Measurements from ENCODE around the gene SVBP.
"Not testable (repeated sequence)": the region's sequence is repeated elsewhere in the genome, so short reads cannot be mapped to it uniquely, and the experiment has no call there.

Gene SVBP

DNA sequence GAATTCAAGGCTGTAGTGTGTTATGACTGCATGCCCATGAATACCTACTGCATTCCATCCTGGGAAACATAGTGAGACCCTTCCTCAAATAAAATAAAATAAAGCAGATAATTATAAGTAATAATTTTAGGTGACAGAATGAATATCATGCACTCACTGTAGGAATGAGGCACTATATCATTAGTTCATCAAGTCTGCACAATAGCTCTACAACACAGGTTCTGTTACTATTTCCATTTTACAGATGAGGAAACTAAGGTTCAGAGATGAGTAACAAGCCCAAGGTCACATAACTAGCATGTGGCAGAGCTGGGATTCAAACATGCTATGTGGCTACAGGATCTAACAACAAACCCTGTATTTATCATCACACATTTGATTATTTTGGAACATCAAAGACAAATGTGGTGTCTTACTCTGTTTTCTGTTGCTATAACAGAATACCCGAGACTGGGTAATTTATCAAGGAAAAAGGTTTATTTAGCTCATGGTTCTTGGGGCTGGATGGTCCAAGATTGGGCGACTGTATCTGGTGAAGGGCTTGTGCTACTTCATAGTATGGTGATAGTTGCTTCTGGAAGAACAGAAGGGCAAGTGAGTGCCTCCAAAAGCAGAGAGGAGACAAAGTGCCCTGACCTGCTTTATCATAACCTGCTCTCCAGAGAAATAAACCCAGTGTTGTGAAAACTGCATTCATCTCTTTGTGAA lies 24.4 kb upstream of the SVBP start:
- DNase-seq (ENCODE audit: low read depth) = no peak

DNA sequence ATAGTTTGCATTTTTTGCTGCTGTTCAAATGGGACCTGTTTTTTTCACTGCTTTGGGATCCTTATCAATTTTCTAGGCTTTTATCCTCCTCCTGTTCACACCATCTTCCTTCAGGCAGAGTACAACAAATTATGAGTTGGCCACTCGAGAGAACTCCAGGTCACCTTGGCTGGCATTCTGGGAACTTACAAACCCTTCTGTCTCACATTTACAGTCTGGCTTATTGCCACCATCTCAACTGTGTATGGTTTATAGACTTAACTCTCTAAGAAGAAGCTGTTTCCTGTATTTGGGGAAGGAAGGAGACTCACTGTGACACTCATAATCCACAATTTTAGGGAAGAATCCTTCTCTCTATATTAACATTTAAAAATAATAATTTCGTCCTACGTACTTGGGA lies 23.8 kb upstream of the SVBP start:
- no peak for DNase-seq (ENCODE audit: low read depth)

DNA sequence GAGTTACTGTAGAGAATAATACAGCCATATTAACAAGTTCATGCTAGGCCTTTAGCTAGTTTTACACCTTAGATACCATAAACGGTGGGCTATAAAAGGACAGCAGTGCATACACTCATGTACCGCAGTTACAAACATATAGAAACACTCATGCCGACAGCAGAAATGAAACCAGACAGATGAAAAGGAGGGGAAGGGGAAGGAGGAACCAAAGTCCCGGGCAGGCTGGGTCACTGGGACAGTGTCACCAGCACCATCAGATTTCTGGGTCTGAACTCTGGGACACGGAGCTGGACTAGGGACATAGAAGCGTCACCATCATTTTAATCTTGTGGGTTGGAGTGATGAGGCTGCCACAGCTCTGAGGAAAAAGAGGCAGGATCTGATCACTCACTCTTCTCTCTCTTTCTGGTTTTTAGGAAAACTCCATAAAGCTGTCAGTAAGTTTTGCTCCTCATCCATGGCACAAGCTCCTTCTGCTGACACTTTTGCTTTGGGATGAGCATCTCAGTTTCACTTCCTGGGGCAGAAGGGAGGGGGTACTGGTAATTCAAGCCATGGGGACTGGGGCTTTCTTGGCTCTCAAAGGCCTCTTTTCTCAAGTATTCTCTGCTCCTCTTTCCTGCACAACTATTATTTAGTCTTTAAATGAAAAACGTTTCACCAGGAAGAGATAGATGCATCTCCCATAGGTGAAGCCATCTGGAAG lies 21.4 kb upstream of the SVBP start:
- DNase-seq (ENCODE audit: low read depth) = no peak

GRCh38 chr1:42837709-42838108 lies 20.5 kb upstream of the SVBP start:
- no peak for DNase-seq (ENCODE audit: low read depth)

GRCh38 chr1:42835422-42835821 lies 18.2 kb upstream of the SVBP start:
- DNase-seq (ENCODE audit: low read depth) = no peak

DNA sequence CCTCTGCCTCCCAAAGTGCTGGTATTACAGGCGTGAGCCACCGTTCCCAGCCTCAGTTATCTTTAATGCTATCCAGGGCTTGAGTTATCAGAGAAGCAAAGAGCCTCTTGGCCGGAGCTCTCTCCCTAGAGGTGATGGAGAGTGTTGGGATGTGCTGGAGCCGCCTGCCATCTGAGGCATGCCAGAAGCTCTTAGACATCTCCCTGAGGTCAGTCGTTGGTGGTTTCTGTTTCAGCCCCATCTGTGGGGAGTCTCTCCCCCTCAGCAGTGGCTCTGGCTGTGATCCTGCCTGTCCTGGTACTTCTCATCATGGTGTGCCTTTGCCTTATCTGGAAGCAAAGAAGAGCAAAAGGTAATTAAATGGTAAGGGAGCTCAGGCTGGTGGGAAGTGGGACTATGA lies 17.6 kb upstream of the SVBP start:
- DNase-seq (ENCODE audit: low read depth) = no peak

DNA sequence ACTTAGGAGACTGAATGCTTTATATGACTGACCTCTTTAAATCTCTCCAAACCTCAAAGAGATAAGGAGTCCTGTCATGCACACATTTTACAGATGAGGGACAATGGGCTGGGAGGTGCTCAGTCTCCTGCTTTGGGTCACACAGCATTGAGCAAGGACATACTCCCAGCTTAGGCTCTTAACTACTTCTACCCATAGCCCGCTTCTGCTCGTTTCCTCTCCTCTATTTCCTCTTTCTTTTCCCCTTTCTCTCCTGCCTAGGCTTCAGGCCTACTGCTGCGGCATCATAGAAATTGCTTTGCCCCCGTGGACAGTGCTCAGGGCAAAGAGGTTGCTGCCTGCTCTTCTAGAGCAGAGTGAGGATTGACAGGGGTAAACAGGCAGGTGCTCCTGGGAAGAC lies 16.8 kb upstream of the SVBP start:
- no peak for DNase-seq (ENCODE audit: low read depth)

DNA sequence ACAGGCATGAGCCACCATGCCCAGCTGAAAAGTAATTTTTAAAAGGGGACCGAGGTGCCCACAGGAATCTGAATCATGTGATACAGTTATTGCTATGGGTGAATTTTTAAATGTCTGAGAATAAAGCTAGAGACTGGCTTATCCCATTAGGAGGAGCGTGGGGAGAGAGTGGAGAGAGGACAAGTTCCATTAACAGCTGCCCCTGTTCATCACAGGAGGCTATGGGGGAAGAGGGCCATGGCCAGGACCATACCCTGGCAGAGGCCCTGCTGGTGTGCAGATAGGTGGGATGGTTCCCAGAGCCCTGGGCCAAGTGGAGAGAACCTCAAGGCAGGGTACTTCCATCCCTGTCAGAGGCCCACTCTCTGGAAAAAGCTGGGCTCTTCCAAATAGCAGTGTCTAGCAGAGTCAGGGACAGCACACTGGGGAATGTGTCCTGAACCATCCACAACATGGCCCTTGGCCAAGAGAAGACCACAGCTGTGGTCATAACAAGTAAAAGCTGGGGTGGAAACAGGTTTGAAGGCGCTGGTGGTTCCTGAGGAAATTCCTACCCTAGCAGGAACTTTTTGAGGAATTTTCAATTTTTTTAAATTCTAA lies 15.5 kb upstream of the SVBP start:
- DNase-seq (ENCODE audit: low read depth) = no peak

DNA sequence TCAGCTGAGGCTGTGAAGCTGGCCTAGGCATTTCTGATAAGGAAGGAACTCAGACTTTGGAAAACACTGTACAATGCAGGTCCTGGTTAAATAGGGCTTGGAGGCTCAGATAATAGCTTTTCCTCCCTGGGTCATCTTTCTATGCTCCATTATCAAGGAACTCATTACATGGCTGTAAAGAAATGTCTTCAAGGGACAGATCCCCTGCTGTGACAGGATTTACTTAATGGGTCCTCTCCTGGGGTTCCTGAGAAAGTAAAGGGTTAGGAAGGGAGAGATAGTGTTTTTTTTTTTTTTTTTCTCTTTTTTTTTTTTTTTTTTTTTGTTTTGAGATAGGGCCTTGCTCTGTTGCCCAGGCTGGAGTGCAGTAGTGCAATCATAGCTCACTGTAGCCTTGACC lies 14.1 kb upstream of the SVBP start:
- no peak for DNase-seq (ENCODE audit: low read depth)

DNA sequence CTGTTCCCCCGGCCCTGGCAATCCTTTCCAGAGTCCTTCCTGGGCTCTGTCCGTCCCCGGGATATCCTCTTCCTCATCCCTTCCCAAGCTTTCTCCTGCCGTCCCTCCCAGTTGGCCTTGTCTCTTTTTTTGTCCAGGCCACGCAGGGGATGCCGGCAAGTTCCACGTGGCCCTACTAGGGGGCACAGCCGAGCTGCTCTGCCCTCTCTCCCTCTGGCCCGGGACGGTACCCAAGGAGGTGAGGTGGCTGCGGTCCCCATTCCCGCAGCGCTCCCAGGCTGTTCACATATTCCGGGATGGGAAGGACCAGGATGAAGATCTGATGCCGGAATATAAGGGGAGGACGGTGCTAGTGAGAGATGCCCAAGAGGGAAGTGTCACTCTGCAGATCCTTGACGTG lies 13.4 kb upstream of the SVBP start:
- DNase-seq (ENCODE audit: low read depth) = no peak

GRCh38 chr1:42825036-42825851 lies 8.0 kb upstream of the SVBP start:
- DNase-seq (ENCODE audit: low read depth) = no peak

- no peak for DNase-seq (ENCODE audit: low read depth)
These were observed 7.4 kb upstream of the SVBP start for GRCh38 chr1:42824481-42825035.

DNA sequence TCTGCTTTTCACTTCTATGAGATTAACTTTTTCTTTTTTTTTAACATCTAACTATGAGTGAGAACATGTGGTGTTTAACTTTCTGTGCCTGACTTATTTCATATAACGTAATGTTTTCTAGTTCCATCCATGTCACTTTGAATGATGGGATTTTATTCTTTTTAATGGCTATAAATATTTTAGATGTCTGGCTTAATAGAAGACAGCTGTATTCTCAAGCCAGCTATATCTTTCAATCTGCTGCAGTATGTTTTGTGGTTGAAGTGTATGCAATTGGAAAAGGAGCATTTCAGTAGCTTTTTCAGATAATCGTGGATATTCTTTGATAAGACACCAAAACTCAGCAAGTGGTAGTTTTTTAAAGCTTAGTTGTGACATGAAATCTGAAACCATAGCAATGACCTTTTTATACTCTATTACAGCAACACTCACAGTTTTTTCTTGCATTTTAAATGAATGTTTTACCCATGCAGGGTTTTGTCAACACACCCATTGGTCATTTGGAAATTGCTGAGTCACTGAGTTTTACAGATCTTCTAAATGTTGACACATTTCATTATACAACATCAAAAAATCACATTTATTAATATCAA lies 5.7 kb upstream of the SVBP start:
- DNase-seq (ENCODE audit: low read depth) = no peak

GRCh38 chr1:42821690-42822089 lies 4.5 kb upstream of the SVBP start:
- DNase-seq (ENCODE audit: low read depth) = no peak

GRCh38 chr1:42820813-42821212 lies 3.6 kb upstream of the SVBP start:
- no peak for DNase-seq (ENCODE audit: low read depth)

GRCh38 chr1:42817976-42818375 lies 779 bp upstream of the SVBP start:
- no peak for DNase-seq (ENCODE audit: low read depth)

DNA sequence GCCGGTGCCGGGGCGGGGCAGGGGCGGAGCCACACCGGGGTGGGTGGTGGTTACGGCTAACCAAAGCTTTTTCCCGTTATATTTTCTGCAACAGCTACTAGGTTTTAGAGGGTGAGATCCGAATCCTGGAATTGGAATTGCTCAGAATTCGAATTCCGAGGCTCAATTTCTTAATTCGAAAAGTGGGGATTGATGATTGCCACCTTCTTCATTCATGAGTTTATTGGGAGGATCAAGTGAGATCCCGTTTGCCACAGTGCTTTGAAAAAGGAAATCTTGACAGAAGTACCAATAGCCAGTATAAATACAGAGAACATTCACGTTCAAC lies 207 bp upstream of the SVBP start:
- DNase-seq (ENCODE audit: low read depth) = no peak

DNA sequence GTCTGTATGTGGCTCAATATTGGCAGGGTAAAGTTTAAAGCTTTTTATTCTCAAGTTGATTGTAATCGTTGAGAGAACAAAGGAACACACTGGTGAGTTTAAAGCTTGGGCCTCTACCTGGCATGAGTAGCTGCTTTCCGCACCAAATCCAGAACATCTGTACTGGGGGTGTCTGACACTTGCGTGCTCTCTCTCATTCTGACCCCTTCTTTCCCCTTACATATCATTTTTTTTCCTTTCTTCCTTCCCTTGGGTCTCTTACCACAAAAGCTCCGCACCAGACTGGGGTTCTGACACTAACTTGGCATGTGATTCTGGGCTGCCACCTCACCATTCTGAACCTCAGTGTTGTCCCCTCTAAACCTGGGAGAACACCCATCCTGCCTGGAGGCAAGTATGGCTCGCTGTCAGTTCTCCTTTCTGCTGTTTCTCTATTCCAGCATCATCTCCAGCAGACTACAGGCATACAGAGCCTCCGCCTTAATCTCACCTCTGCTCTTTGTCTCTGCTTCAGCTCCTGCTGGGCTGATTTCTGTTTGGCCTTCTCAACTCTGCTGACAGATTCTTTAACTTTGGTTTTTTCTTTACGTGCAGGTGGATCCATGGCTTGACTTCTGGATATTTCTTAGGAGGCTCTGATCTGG lies 1.1 kb downstream of the SVBP start:
- DNase-seq (ENCODE audit: low read depth) = no peak

GRCh38 chr1:42814815-42815214 lies 2.4 kb downstream of the SVBP start:
- DNase-seq (ENCODE audit: low read depth) = not testable (repeated sequence)

- no peak for DNase-seq (ENCODE audit: low read depth)
These were observed 10.0 kb downstream of the SVBP start for GRCh38 chr1:42807056-42807668.

DNA sequence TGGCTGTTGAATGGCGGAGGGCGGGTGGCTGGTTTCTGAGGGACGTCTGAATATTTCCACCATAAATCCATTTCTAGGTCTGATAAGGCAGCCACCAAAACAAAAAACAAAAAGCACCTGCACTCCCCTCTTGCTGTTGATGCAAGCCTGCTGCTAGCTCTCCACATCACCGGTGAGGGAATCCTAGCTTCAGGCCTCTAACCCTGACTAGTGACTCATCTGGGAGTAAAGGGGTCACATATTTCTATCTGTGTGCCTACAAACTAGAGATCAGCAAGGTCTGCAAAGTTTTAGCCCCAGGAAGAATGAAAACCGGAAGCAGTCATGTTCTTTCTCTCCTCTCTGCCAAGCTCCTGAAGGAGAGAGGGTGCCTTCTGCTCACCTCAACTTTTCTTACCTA lies 10.6 kb downstream of the SVBP start:
- no peak for DNase-seq (ENCODE audit: low read depth)
